AG09309 (cell line): Measurements from ENCODE around the gene CDHR3.

Experiments used
- DNase-seq: peaks from one replicate; pipeline ENCODE4 v3.0.0-alpha.2; 2010; ENCODE audit warnings: low read depth
- H3K4me3 ChIP-seq: 2 replicates; pipeline ENCODE4 v1.5.1; 2011; ENCODE audit warnings: mild to moderate bottlenecking, low read depth, low read length, moderate library complexity; ENCODE audit not compliant: control insufficient read depth
- CTCF ChIP-seq: IDR thresholded peaks from 2 replicates; pipeline ENCODE4 v1.5.1; 2011; ENCODE audit warnings: mild to moderate bottlenecking, low read depth, low read length, inconsistent platforms; ENCODE audit not compliant: insufficient read depth, control insufficient read depth; ENCODE audit errors: missing control alignments

The CDHR3 gene

GRCh38 chr7:106076537-106076936 is 113.5 kb downstream of the CDHR3 start:
- no peak for DNase-seq
- H3K4me3 ChIP-seq = no peak overlapping the region
- TF ChIP-seq CTCF = no peak

GRCh38 chr7:106080300-106080987 is 117.4 kb downstream of the CDHR3 start:
- no peak for DNase-seq
- H3K4me3 ChIP-seq = no peak overlapping the region
- TF ChIP-seq CTCF = no peak

- no peak for DNase-seq
- no peak for TF ChIP-seq CTCF
- H3K4me3 ChIP-seq = no peak overlapping the region
Measured at GRCh38 chr7:106082087-106082854, 119.2 kb downstream of the CDHR3 start.
